ENCODE results near the gene PDE8B.

Gene PDE8B

GRCh38 chr5:77177576-77177975 lies 32.9 kb upstream of the PDE8B start:
- Histone ChIP-seq H3K9ac (ENCODE audit: low read length) (no peak overlapping the region), H3K27ac (ENCODE audit: low read depth, low read length, poor library complexity, severe bottlenecking) (no peak overlapping the region), H3K9me3 (ENCODE audit: low read length) (no peaks in the 10 kb centered on the region), H4K20me1 (ENCODE audit: insufficient read depth, low read length) (no peaks in the 10 kb centered on the region), H3K79me2 (ENCODE audit: insufficient read depth, low read length) (no peaks in the 10 kb centered on the region), H3K36me3 (ENCODE audit: insufficient read depth, low read length) (no peaks in the 10 kb centered on the region), H3K4me1 (ENCODE audit: insufficient read depth, low read length, severe bottlenecking) (no peaks in the 10 kb centered on the region), H3K27me3 (ENCODE audit: insufficient read depth, low read length) (no peaks in the 10 kb centered on the region), H2AFZ (ENCODE audit: low read length) (no peak overlapping the region), H3F3A (ENCODE audit: insufficient read depth, low read length) (no peaks in the 10 kb centered on the region), H3K4me3 (ENCODE audit: low read depth, low read length, poor library complexity, severe bottlenecking) (no peak overlapping the region), H3K9me2 (ENCODE audit: low read depth, low read length) (no peaks in the 10 kb centered on the region), H3K4me2 (ENCODE audit: low read length) (no peak overlapping the region)
- TF ChIP-seq EZH2 (IDR thresholded peaks at IDR 0.05; ENCODE audit: borderline replicate concordance, low read length) (no peak), CTCF (IDR thresholded peaks at IDR 0.05; ENCODE audit: low read length) (no peak)

- Histone ChIP-seq H3K36me3 (ENCODE audit: insufficient read depth, low read length) (no peaks in the 10 kb centered on the region), H2AFZ (ENCODE audit: low read length) (no peak overlapping the region), H3K9me3 (ENCODE audit: low read length) (no peaks in the 10 kb centered on the region), H3F3A (ENCODE audit: insufficient read depth, low read length) (no peaks in the 10 kb centered on the region), H3K4me1 (ENCODE audit: insufficient read depth, low read length, severe bottlenecking) (no peaks in the 10 kb centered on the region), H3K4me2 (ENCODE audit: low read length) (no peak overlapping the region), H3K9ac (ENCODE audit: low read length) (no peak overlapping the region), H3K4me3 (ENCODE audit: low read depth, low read length, poor library complexity, severe bottlenecking) (no peak overlapping the region), H4K20me1 (ENCODE audit: insufficient read depth, low read length) (no peaks in the 10 kb centered on the region), H3K79me2 (ENCODE audit: insufficient read depth, low read length) (no peaks in the 10 kb centered on the region), H3K27ac (ENCODE audit: low read depth, low read length, poor library complexity, severe bottlenecking) (no peak overlapping the region), H3K27me3 (ENCODE audit: insufficient read depth, low read length) (no peaks in the 10 kb centered on the region), H3K9me2 (ENCODE audit: low read depth, low read length) (no peaks in the 10 kb centered on the region)
- TF ChIP-seq EZH2 (IDR thresholded peaks at IDR 0.05; ENCODE audit: borderline replicate concordance, low read length) (no peak), CTCF (IDR thresholded peaks at IDR 0.05; ENCODE audit: low read length) (no peak)
Observed at GRCh38 chr5:77180167-77181081, 30.1 kb upstream of the PDE8B start.

- no peaks in the 10 kb centered on the region for H3K9me2 ChIP-seq (ENCODE audit: low read depth, low read length)
- H3F3A ChIP-seq (ENCODE audit: insufficient read depth, low read length) = no peaks in the 10 kb centered on the region
- no peaks in the 10 kb centered on the region for H3K79me2 ChIP-seq (ENCODE audit: insufficient read depth, low read length)
- no peak overlapping the region for H3K27ac ChIP-seq (ENCODE audit: low read depth, low read length, poor library complexity, severe bottlenecking)
- no peak overlapping the region for H3K9ac ChIP-seq (ENCODE audit: low read length)
- no peak overlapping the region for H2AFZ ChIP-seq (ENCODE audit: low read length)
- H4K20me1 ChIP-seq (ENCODE audit: insufficient read depth, low read length) = no peaks in the 10 kb centered on the region
- no peaks in the 10 kb centered on the region for H3K27me3 ChIP-seq (ENCODE audit: insufficient read depth, low read length)
- H3K36me3 ChIP-seq (ENCODE audit: insufficient read depth, low read length) = no peaks in the 10 kb centered on the region
- no peak overlapping the region for H3K4me2 ChIP-seq (ENCODE audit: low read length)
- TF ChIP-seq EZH2 (IDR thresholded peaks at IDR 0.05; ENCODE audit: borderline replicate concordance, low read length) (no peak), CTCF (IDR thresholded peaks at IDR 0.05; ENCODE audit: low read length) (no peak)
- no peaks in the 10 kb centered on the region for H3K9me3 ChIP-seq (ENCODE audit: low read length)
- H3K4me3 ChIP-seq (ENCODE audit: low read depth, low read length, poor library complexity, severe bottlenecking) = no peak overlapping the region
- no peaks in the 10 kb centered on the region for H3K4me1 ChIP-seq (ENCODE audit: insufficient read depth, low read length, severe bottlenecking)
Observed at GRCh38 chr5:77181173-77181572, 29.3 kb upstream of the PDE8B start.
